Nephron (organoid): Measurements from ENCODE around the gene SLC16A1.
"Not testable (repeated sequence)": the region's sequence is repeated elsewhere in the genome, so short reads cannot be mapped to it uniquely, and the experiment has no call there.

ENCODE experiments used
- H3K27ac Mint-ChIP-seq, 3 experiments: 2 replicates each; pipeline ENCODE4 v1.8.0; 2020; ENCODE audit warnings: mixed read lengths in 3 of 3, mild to moderate bottlenecking in 2 of 3, moderate library complexity in 1 of 3
- H3K27me3 Mint-ChIP-seq: 2 replicates; pipeline ENCODE4 v1.8.0; 2021; ENCODE audit warnings: low read depth, mild to moderate bottlenecking, moderate library complexity, mixed read lengths
- H3K36me3 Mint-ChIP-seq: 2 replicates; pipeline ENCODE4 v1.8.0; 2020; ENCODE audit warnings: low read depth, mixed read lengths
- H3K4me1 Mint-ChIP-seq: 2 replicates; pipeline ENCODE4 v1.8.0; 2020; ENCODE audit warnings: mixed read lengths
- H3K4me3 Mint-ChIP-seq, 3 experiments: 2 replicates each; pipeline ENCODE4 v1.8.0; 2020; ENCODE audit warnings: mild to moderate bottlenecking in 3 of 3, mixed read lengths in 3 of 3, moderate library complexity in 2 of 3
- H3K9me3 Mint-ChIP-seq: 2 replicates; pipeline ENCODE4 v1.8.0; 2020; ENCODE audit warnings: mixed read lengths
- TF ChIP-seq, protein P1 (sequence below), 3 experiments: fragments of 200-600 bp; sonication (generic); IDR thresholded peaks; one replicate each; pipeline ENCODE4 v1.5.0; 2021; ENCODE audit warnings: antibody characterized with exemption in 3 of 3; ENCODE audit not compliant: unreplicated experiment in 3 of 3

Gene SLC16A1

DNA sequence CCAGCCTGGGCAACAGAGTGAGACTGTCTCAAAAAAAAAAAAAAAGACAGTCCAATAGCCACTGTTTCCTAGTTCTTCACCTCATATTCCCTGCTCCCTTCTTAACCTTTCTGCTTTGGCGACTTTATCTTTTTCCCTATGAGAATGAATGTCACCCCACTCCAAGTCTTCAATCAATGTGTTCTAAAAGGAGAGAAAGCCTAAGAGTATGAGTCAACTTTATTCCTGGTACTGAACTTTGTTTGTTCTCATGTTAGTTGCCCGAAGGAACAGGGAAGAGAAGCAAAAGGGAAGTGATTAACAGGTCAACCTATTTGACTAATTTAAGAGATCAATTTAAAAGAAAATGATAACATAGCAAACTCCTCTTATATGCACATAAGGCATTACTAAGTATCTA lies 39.9 kb upstream of the SLC16A1 start:
- H3K36me3 Mint-ChIP-seq, result peaks cover 11% of the 10 kb centered on the region
- no peak overlapping the region for H3K27ac Mint-ChIP-seq
- H3K9me3 Mint-ChIP-seq, result no peaks in the 10 kb centered on the region
- peaks cover 25% of the 10 kb centered on the region for H3K4me1 Mint-ChIP-seq
- H3K4me3 Mint-ChIP-seq, result no peak overlapping the region
- H3K27me3 Mint-ChIP-seq, result peaks cover 4% of the 10 kb centered on the region
- TF ChIP-seq, protein P1, sequence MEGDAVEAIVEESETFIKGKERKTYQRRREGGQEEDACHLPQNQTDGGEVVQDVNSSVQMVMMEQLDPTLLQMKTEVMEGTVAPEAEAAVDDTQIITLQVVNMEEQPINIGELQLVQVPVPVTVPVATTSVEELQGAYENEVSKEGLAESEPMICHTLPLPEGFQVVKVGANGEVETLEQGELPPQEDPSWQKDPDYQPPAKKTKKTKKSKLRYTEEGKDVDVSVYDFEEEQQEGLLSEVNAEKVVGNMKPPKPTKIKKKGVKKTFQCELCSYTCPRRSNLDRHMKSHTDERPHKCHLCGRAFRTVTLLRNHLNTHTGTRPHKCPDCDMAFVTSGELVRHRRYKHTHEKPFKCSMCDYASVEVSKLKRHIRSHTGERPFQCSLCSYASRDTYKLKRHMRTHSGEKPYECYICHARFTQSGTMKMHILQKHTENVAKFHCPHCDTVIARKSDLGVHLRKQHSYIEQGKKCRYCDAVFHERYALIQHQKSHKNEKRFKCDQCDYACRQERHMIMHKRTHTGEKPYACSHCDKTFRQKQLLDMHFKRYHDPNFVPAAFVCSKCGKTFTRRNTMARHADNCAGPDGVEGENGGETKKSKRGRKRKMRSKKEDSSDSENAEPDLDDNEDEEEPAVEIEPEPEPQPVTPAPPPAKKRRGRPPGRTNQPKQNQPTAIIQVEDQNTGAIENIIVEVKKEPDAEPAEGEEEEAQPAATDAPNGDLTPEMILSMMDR (IDR thresholded peaks at IDR 0.05; ENCODE audit: unreplicated experiment in 3 of 3), result no peak

DNA sequence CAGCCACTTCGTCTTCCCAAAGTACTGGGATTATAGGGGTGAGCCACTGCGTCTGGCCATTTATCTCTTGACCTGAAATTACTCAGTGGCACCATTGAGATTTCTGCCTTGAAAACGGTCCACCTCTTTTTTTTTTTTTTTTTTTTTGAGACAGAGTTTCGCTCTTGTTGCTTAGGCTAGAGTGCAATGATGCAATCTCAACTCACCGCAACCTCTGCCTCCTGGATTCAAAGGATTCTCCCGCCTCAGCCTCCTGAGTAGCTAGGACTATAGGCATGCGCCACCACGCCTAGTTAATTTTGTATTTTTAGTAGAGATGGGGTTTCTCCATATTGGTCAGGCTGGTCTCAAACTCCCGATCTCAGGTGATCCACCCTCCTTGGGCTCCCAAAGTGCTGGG lies 39.0 kb upstream of the SLC16A1 start:
- not testable (repeated sequence) for H3K27me3 Mint-ChIP-seq, H3K27ac Mint-ChIP-seq, H3K9me3 Mint-ChIP-seq, H3K4me3 Mint-ChIP-seq
- H3K4me1 Mint-ChIP-seq, result peaks cover 25% of the 10 kb centered on the region
- peaks cover 11% of the 10 kb centered on the region for H3K36me3 Mint-ChIP-seq

DNA sequence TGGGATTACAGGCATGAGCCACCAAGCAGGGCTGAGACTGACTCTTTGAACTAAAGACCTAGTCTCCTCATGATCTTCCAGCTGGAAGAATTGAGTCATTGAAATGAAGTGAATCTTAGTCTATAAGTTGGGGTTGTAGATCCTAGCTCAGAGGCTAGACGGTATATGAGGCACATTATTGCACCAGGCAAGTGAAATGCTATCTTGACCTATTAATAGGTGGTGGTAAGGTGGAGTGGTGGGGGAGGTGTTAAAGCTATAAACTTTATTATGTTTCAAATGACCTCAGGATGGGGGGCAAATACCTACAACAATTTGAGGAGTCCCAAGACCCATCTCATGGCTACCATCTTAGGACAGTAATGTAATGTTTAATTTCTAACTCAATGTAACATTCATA lies 36.8 kb upstream of the SLC16A1 start:
- Mint-ChIP-seq H3K27me3 (peaks cover 4% of the 10 kb centered on the region), H3K36me3 (peaks cover 11% of the 10 kb centered on the region), H3K27ac (no peak overlapping the region), H3K4me3 (no peak overlapping the region), H3K9me3 (no peaks in the 10 kb centered on the region), H3K4me1 (peaks cover 11% of the 10 kb centered on the region)
- TF ChIP-seq, protein P1 (IDR thresholded peaks at IDR 0.05; ENCODE audit: unreplicated experiment in 3 of 3), result no peak

DNA sequence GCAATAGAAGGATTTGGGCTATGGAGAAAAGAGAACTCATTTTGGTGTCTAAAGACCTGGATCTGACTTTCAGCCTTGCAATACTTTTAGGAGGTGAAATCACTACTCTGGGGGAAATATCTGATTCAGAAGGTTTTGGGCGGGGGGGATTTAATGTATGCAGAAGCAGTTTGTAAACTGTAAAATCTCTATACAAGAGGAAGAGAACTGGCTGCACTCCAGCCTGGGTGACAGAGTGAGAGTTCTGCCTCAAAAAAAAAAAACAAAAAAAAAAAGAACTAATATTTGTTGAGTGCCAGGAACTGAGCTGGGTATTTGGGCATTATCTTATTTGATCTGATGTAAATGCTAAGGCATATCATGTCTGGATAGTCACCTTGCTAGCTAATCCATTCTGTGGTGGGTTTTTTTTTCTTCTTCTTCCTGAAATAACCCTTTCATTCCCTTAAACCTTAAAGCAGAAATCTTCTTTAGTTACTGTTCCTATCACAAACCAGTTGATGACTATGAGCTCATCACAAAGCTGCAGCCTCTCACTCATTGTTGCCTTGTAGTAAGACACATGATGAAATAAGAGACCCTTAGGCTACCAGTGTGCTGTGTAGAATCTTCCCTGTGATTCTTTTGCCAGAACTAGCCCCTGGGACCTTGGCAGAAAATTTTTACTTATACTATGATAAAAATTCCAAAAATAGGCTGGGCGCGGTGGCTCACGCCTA lies 35.6 kb upstream of the SLC16A1 start:
- Mint-ChIP-seq H3K9me3 (no peaks in the 10 kb centered on the region), H3K27ac (no peak overlapping the region), H3K4me3 (no peak overlapping the region), H3K27me3 (peaks cover 4% of the 10 kb centered on the region), H3K4me1 (peaks cover 7% of the 10 kb centered on the region), H3K36me3 (peaks cover 5% of the 10 kb centered on the region)
- TF ChIP-seq, protein P1 (IDR thresholded peaks at IDR 0.05; ENCODE audit: unreplicated experiment in 3 of 3), result no peak

DNA sequence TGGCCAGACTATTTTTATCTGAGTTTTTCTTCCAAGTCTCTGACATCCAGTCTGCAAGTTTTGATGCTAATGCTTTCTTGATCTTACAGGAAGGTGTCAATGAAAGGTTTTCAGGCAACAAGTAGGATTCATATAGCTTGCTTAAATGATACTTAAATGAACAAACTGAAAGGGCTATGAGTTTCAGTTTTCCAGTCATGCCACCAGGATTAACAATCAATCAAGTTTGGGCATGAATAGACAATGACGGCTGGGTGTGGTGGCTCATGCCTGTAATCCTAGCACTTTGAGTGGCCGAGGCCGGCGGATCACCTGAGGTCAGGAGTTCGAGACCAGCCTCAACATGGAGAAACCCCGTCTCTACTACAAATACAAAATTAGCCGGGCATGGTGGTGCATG lies 34.3 kb upstream of the SLC16A1 start:
- H3K27ac Mint-ChIP-seq, result no peak overlapping the region
- peaks cover 4% of the 10 kb centered on the region for H3K27me3 Mint-ChIP-seq
- H3K36me3 Mint-ChIP-seq, result no peaks in the 10 kb centered on the region
- TF ChIP-seq, protein P1 (IDR thresholded peaks at IDR 0.05; ENCODE audit: unreplicated experiment in 3 of 3), result no peak
- peaks cover 7% of the 10 kb centered on the region for H3K4me1 Mint-ChIP-seq
- no peaks in the 10 kb centered on the region for H3K9me3 Mint-ChIP-seq
- no peak overlapping the region for H3K4me3 Mint-ChIP-seq

DNA sequence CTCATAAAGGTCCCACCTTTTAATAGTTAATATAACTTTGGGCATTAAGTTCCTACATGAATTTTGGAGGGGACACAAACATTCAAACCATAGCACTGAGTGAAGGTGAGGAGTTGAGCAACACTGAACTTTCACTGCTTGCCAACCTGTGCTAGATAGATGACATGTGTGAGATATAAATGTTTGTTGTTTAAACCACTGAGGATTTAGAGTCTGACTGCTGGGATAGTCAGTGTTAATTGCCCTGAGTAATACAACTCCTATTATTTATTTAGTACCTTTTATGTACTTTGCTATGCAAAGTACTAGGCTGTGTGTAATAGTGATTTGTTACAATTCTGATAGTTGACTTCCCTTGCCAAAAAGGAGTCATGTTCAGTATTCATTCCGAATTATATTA lies 32.4 kb upstream of the SLC16A1 start:
- Mint-ChIP-seq H3K36me3 (no peaks in the 10 kb centered on the region), H3K4me1 (peaks cover 7% of the 10 kb centered on the region), H3K9me3 (no peaks in the 10 kb centered on the region)

More for the DNA sequence above, 32.4 kb upstream of the SLC16A1 start:
- TF ChIP-seq, protein P1 (IDR thresholded peaks at IDR 0.05; ENCODE audit: unreplicated experiment in 3 of 3), result no peak
- H3K27ac Mint-ChIP-seq, result no peak overlapping the region
- H3K4me3 Mint-ChIP-seq, result no peak overlapping the region
- H3K27me3 Mint-ChIP-seq, result peaks cover 3% of the 10 kb centered on the region
